Measurements from ENCODE around the gene NDUFS2. TPM values are rescaled to one million over a fixed set of nuclear protein-coding genes. Genes with fewer than 3 reads are reported as not detected.

NDUFS2 gene
- total RNA-seq, 1 experiment from 2014 or later: 123 TPM

- Histone ChIP-seq H3K27me3 (replicated peaks; ENCODE audit: insufficient read depth, low read depth, low read length, poor library complexity) (no peaks in the 10 kb centered on the region), H3K4me1 (ENCODE audit: insufficient read depth, low read length, poor library complexity, severe bottlenecking) (no peaks in the 10 kb centered on the region), H3K36me3 (ENCODE audit: insufficient read depth, low read length, poor library complexity, severe bottlenecking) (peaks cover 50% of the 10 kb centered on the region), H3K4me3 (ENCODE audit: low read depth, low read length, poor library complexity, severe bottlenecking) (no peak within 1 kb of the TSS), H3K27ac (ENCODE audit: low read depth, low read length, poor library complexity, severe bottlenecking) (no peak within 1 kb of the TSS), H3K9me3 (ENCODE audit: low read depth, low read length, poor library complexity, severe bottlenecking) (no peaks in the 10 kb centered on the region)
- TF ChIP-seq CTCF (conservative IDR thresholded peaks at IDR 0.05; ENCODE audit: low read depth, low read length): no peak
- no peak for TF ChIP-seq EZH2 (IDR thresholded peaks at IDR 0.05; ENCODE audit: borderline replicate concordance, low read depth, low read length, poor library complexity, severe bottlenecking)
- DNase-seq (ENCODE audit: low spot score): no peak
- intact Hi-C loops (cut with micrococcal nuclease; ENCODE audit: unreplicated experiment): no loop called here
- CTCF ChIA-PET: interaction anchor here (0.9 kb wide), 1 partner anchor 167 kb away, joined by 3 read pairs; no protein-coding TSS in a partner anchor
- POLR2A ChIA-PET (ENCODE audit: low non-redundant PET): no interaction called here
- no TSS peak for BruUV-seq (replicated peaks)
Observed at GRCh38 chr1:161215076-161215475, 12.9 kb downstream of the NDUFS2 start, which contains the start of gene FCER1G. FCER1G (plus strand) TSS chr1:161215295; CDS start chr1:161215322, 27 bp downstream.

GRCh38 chr1:161216945-161217712 is 15.0 kb downstream of the NDUFS2 start:
- Histone ChIP-seq H3K4me3 (ENCODE audit: low read depth, low read length, poor library complexity, severe bottlenecking) (no peak overlapping the region), H3K27ac (ENCODE audit: low read depth, low read length, poor library complexity, severe bottlenecking) (no peak overlapping the region), H3K9me3 (ENCODE audit: low read depth, low read length, poor library complexity, severe bottlenecking) (no peaks in the 10 kb centered on the region), H3K4me1 (ENCODE audit: insufficient read depth, low read length, poor library complexity, severe bottlenecking) (no peaks in the 10 kb centered on the region), H3K36me3 (ENCODE audit: insufficient read depth, low read length, poor library complexity, severe bottlenecking) (peaks cover 30% of the 10 kb centered on the region), H3K27me3 (replicated peaks; ENCODE audit: insufficient read depth, low read depth, low read length, poor library complexity) (no peaks in the 10 kb centered on the region)
- no peak for TF ChIP-seq EZH2 (IDR thresholded peaks at IDR 0.05; ENCODE audit: borderline replicate concordance, low read depth, low read length, poor library complexity, severe bottlenecking)
- ChIA-PET POLR2A (ENCODE audit: low non-redundant PET) (interaction anchor here (0.7 kb wide), 1 partner anchor 125 kb away, joined by 4 read pairs; no protein-coding TSS in a partner anchor), CTCF (no interaction called here)
- intact Hi-C loops (cut with micrococcal nuclease; ENCODE audit: unreplicated experiment): no loop called here
- no TSS peak for BruUV-seq (replicated peaks)
- no peak for DNase-seq (ENCODE audit: low spot score)

GRCh38 chr1:161217831-161218230 is 15.7 kb downstream of the NDUFS2 start:
- CTCF ChIA-PET: no interaction called here
- H3K27me3 ChIP-seq (replicated peaks; ENCODE audit: insufficient read depth, low read depth, low read length, poor library complexity): no peaks in the 10 kb centered on the region
- DNase-seq (ENCODE audit: low spot score): no peak
- BruUV-seq (replicated peaks): no TSS peak
- TF ChIP-seq EZH2 (IDR thresholded peaks at IDR 0.05; ENCODE audit: borderline replicate concordance, low read depth, low read length, poor library complexity, severe bottlenecking) (no peak), CTCF (conservative IDR thresholded peaks at IDR 0.05; ENCODE audit: low read depth, low read length) (no peak)
- H3K36me3 ChIP-seq (ENCODE audit: insufficient read depth, low read length, poor library complexity, severe bottlenecking): peaks cover 22% of the 10 kb centered on the region
- H3K27ac ChIP-seq (ENCODE audit: low read depth, low read length, poor library complexity, severe bottlenecking): no peak overlapping the region
- POLR2A ChIA-PET (ENCODE audit: low non-redundant PET): interaction anchor here (0.9 kb wide), 1 partner anchor 16 kb away, joined by 4 read pairs; the partner anchor contains the start of gene NDUFS2
- H3K4me3 ChIP-seq (ENCODE audit: low read depth, low read length, poor library complexity, severe bottlenecking): no peak overlapping the region
- no peaks in the 10 kb centered on the region for H3K9me3 ChIP-seq (ENCODE audit: low read depth, low read length, poor library complexity, severe bottlenecking)
- no peaks in the 10 kb centered on the region for H3K4me1 ChIP-seq (ENCODE audit: insufficient read depth, low read length, poor library complexity, severe bottlenecking)
- intact Hi-C loops (cut with micrococcal nuclease; ENCODE audit: unreplicated experiment): no loop called here

Measured in A673 (cell line).